GM18502 (cell line): ENCODE results near the gene PPP4R3C.
A peak's percentile ranks its signal among the peaks of the same experiment; 100 is the strongest.
"Not testable (repeated sequence)": the region's sequence is repeated elsewhere in the genome, so short reads cannot be mapped to it uniquely, and the experiment has no call there.

Experiments
- ATAC-seq: cut with Tn5 transposase; IDR thresholded peaks from one replicate; pipeline ENCODE4 v1.9.1; 2021; ENCODE audit warnings: mild to moderate bottlenecking; ENCODE audit not compliant: unreplicated experiment, poor library complexity

PPP4R3C gene

DNA sequence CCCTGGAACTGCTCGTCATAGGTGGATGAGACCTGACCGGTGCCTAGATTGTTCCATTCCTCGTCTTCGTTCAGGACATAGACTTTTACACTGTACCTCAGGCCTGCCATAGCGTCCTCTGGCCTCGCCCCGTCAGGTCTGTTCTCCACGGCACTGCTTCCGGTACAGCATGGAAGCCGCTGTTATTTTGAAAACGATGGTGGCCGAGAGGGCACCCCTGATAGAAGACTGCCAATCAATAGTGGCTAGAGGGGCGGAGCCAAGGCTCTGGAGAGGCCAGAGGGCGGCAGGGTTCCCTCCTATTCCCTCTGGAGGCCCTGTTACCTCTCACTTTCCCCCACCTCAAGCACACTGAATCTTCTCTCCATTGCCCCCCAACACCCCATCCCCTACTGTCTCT is at the start of gene PPP4R3C:
TSS of gene PPP4R3C (minus strand) at position 155 of the 400 bp plus-strand sequence. CDS start at position 110, 45 bp downstream.
- ATAC-seq, result no peak

DNA sequence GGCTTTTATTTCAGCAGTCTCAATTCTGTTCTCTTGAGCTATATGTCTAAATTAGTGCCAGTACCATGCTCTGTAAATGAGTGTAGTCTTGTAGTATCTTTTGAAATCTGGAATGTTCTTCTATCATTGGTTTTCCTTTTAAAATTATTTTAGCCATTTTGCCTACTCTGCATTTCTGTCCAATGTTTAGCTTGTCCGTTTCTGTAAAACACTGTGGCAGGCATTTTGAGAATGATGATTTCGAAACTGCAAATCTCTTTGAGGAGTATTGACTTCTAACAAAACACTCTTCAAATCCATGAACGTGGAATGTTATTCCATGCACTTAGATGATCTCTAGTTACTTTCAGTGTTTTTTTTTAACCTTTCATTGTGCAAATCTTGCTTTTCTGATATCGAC is 28.3 kb upstream of the PPP4R3C start:
- no peak for ATAC-seq

DNA sequence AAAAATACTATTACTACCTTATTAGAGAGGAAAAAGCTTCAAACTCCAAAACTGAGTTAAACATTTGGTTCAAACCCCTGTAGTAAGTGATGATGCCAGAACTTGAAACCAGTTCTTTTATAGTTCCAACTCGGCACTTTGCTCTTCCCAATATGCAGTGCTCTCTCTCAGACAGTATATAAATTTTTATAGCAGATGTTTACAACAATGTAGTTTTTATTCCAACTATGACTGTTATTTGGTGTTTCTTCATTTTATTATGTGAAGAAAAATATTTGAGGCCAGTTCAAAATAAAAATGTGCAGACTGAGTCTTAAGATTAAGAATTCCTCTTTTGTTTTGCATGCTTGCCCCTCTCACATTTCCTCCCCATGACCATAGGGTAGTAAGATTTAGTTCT is 2.9 kb upstream of the PPP4R3C start:
- ATAC-seq, result no peak

DNA sequence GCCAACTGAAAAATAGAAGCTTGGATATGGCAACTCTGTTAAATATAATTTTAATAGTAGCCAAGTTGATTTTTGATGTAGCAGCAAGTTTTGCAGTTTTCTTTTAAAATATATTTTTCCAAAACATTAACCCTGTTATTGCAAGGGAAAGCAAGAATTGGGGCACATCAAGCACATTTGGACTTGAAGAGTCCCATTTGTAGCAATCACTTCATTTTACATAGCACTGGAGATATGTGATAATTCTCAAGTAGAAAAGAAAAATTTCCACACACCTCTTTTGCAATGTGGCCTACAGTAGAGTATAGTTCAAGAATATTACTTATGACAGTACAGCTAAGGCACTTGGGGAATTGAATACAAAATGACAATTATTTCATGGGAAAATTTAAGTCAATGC is 1.9 kb upstream of the PPP4R3C start:
- ATAC-seq, result no peak

DNA sequence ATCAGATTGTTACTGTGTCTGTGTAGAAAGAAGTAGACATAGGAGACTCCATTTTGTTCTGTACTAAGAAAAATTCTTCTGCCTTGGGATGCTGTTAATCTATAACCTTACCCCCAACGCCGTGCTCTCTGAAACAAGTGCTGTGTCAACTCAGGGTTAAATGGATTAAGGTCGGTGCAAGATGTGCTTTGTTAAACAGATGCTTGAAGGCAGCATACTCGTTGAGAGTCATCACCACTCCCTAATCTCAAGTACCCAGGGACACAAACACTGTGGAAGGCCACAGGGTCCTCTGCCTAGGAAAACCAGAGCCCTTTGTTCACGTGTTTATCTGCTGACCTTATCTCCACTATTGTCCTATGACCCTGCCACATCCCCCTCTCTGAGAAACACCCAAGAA is 4.0 kb downstream of the PPP4R3C start:
- ATAC-seq, result not testable (repeated sequence)

DNA sequence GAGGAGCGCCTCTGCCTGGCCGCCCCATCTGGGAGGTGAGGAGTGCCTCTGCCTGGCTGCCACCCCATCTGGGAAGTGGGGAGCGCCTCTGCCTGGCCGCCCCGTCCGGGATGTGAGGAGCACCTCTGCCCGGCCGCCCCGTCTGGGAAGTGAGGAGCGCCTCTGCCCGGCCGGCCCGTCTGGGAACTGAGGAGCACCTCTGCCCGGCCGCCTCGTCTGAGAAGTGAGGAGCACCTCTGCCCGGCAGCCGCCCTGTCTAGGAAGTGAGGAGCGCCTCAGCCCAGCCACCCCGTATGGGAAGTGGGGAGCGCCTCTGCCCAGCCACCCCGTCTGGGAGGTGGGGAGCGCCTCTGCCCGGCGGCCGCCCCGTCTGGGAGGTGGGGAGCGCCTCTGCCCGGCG is 4.6 kb downstream of the PPP4R3C start:
- ATAC-seq, result not testable (repeated sequence)

DNA sequence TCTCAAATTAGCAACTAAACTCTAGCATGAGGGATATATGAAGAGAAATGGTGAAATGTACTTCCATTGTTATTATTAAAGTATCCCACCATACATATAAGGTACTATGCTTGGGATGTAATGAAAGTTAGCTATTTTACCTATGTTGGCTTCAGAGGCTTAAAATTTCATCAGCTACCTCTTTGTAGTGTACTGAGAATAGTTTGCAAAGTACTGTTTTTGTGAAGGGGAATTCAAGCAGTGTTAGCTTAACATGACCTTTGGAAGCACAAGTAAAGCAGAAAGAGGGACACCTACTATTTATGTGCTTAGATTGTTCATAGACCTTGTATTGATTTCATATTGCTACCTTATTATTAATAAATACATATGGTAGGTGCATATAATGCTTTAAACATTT is 11.8 kb downstream of the PPP4R3C start:
- no peak for ATAC-seq

DNA sequence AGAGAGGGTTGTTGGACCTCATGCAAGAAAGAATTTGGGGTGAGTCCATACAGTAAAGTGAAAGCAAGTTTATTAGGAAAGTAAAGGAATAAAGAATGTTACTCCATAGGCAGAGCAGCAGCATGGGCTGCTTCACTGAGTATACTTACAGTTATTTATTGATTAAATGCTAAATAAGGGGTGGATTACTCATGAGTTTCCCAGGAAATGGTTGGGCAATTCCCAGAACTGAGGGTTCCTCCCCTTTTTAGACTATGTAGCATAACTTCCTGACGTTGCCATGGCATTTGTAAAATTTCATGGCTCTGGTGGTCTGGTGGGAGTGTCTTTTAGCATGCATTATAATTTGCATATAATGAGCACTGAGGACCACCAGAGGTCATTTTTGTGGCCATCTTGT is 16.7 kb downstream of the PPP4R3C start:
- no peak for ATAC-seq

DNA sequence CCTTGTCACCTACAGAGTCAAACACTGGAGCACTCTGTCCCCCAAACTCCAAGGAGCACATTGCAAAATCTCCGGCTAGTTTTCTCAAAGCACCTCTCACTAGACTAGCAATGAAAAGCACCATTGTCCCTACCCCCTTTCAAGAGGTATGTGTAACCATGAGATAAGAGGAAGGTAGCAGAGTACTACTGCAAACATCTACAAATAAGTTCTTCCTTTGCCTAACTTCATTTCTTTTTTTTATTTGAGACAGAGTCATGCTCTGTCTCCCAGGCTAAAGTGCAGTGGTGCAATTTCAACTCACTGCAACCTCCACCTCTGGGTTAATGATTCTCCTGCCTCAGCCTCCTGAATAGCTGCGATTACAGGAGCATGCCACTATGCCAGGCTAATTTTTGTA is 17.7 kb downstream of the PPP4R3C start:
- no peak for ATAC-seq

DNA sequence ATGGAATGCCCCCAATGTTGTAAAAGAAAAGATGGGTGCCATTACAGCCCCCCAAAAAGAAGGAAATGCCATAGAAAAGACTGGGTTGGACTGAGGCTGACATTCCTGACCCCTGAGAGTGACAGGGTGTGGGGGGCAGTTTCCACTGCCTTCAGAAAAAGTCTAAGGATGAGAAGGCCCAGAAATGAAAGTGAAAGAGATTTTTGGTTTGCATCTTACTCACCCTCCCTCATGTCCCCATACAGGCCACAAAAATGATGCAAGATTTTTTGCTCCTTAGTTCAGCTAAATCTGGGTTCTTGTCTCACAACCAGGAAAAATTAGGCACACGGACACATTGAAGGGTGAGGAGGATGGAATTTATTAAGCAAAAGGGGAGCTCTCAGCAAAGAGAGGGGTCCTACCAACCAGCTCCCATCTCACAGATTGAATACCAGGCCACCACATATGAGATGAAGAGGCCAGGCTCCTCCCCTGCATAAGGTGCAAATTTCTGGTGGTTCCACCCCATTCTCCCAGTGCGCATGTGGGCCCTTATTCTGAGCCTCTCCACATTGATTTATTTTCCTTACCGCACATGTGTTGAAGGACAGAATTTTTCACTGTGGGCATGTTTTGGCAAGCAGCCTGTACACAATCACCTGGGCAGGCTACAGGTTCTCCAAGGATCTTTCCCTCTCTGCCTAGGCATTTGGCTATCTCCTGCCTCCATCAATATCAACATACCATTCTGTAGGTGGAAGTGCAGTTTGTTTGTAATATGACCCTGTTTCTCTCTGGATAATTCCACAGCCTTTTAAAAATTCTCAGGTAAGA is 18.8 kb downstream of the PPP4R3C start:
- ATAC-seq, result peak; percentile 82

DNA sequence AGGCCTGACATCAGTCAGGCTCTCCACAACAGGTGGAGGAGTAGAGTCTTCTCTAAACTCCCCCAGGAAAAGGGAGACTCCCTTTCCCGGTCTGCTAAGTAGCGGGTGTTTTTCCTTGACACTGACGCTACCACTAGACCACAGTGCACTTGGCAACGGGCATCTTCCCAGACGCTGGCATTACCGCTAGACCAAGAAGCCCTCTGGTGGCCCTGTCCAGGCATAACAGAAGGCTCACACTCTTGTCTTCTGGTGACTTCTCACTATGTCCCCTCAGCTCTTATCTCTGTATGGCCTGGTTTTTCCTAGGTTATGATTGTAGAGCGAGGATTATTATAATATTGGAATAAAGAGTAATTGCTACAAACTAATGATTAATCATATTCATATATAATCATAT is 20.7 kb downstream of the PPP4R3C start:
- not testable (repeated sequence) for ATAC-seq

DNA sequence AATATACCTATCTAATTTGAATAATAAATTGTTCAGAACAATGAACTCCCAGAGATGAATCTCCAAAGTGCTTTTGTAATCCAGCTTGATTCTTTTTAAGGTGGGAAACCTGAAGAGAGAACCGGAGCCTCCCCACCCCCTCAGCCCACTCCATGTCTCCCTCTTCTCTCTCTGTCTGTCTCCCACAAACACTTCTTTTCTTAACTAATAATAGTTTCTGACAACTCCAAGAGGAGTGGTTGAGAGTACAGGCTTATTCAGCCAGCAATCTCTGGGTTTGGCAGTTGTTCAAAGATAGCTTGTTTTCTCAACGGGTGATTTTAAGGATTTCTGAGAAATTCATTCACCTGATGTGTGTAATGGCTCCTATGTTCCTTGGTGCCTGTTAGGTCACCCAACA is 23.4 kb downstream of the PPP4R3C start:
- ATAC-seq, result no peak

DNA sequence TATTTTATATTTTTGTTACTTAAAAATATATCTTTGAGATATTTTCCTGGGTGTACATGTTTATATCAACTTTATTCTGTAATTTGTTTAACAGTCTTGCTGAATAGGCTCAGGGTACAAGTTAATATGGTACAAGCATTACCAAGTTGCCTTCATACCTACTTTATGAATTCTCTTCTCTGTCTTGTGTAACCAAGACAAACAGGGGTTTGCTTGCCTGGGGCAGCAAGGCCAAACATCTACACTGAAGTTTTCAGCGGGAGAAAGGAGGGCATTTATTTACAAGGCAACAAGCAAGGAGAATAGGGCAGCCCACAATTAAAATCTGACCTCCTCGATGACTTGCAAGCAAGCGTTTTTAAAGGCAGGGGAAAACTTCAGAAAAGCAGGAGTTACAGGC is 24.2 kb downstream of the PPP4R3C start:
- no peak for ATAC-seq

DNA sequence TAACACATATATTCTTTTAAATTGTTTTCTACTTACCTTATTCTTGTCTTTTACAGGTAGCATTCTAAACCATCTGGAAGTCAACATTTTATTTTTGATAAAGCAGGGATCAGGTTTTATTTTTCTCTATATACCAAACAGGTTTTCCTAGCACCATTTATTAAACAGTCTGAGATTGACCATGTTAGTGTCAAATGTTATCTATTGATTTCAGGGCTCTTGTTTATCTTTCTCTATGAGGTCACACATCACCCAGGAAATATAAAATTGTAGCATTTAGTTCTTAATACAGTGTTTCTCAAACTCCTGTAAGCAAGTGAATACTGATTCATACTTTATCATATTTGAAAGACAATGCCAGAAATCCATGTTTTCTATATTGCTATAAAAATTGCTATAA is 28.1 kb downstream of the PPP4R3C start:
- ATAC-seq, result no peak
